Hair follicle dermal papilla cell (primary cell): ENCODE results near the gene MLH3. TPM values are rescaled to one million over a fixed set of nuclear protein-coding genes. Genes with fewer than 3 reads are reported as not detected.

Source experiments
- small RNA-seq: library from RNA; depleted of rRNA; stranded (forward); fragments of <200 nt; gene quantifications from one replicate; pipeline ENCODE3, GENCODE V24; 2012
- total RNA-seq: library from RNA; depleted of rRNA; stranded (reverse); fragments of >200 nt; gene quantifications from 2 replicates; pipeline ENCODE4 v1.2.3, GENCODE V29; 2012

MLH3 gene
- 20.8 and 22.0 TPM in 2 replicates for total RNA-seq

GRCh38 chr14:75050852-75051555 is at the start of gene MLH3:
Gene MLH3, minus strand, starts transcription at chr14:75051467. Its CDS starts 1,812 bp downstream, at chr14:75049655.

DNA sequence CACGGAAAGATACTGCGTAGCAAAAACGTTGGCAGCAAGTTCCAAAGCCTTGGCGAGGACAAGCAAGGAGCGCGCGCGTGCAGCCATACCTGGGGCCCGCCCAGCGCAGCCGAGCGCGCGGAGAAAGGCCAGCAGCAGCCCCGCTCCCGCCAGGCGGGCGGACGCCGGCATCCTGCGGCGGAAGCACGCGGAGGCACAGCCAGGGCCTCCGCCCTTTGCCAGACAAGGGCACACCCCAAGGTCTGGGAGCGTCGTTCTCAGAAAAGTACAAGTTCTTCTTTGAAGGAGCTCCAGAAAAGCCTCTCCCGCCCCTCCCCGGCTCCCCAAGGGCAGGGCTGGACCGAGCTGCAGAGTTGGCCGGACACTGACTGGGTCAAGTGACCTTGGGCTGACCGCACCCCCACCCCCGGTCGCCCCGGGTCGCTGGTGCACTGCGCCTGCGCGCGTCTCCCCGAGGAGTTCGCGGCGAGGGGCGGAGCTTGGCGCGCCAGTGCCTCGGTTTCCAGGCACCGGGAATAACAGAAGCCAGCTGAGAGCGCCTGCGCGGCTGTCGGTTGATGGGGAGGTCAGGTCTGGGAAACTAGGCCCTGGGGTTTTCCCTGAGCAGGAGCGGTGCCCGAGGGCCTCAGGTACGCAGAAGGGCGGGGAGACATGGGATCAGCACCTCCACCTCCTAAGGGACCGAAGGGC is 18.0 kb upstream of the MLH3 start, which contains the start of gene ZC2HC1C:
Gene ZC2HC1C, plus strand, starts transcription at position 521 of the 690 bp plus-strand sequence. CDS start 933 bp downstream, outside the sequence.

DNA sequence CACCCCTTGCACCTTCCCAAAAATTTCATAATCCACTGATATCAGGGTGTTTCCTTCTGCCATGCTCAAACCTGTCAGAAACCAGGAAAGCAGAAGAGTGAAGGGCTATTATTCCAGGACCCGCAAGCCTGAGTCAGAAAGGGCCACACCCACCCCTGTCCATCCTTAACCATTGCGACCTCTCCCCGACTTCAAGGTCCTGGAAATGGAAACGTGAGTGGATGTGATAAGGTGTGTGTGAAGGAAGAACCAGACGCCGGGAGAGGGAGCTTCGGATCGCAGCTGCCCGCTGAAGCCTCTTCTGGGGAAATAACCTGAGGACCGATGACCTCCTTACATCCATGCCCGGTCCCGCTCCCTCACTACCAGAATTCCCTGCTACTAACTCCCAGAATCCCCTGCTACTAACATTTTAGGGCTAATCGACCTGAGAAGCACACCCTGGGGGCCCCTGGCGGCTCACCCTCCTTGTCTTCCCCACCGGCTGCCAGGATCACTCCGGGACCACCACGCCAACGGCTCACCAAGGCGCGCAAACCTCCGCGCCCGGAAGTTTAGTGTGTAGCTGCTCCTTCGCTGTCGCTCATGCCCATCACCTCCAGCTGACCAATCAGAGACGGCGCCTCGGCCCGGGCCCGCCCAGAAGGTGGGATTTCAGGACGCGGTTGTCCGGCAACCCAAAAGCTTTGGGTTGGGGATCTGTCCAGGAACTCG is 12.4 kb upstream of the MLH3 start, which contains the start of gene ACYP1:
Gene ACYP1, minus strand, starts transcription at position 534 of the 714 bp plus-strand sequence. Its CDS starts 471 bp downstream, at position 63.

GRCh38 chr14:75002392-75003249 is 48.6 kb downstream of the MLH3 start, which contains the start of gene EIF2B2:
Gene EIF2B2, plus strand, starts transcription at chr14:75002921. Its CDS starts 70 bp downstream, at chr14:75002991.

Small RNA genes lying within 50 kb of the gene (small RNA-seq; reads per million reads assigned to genes)
- not detected for gene RNU6-689P

Other genes starting within 250 kb of the MLH3 start
- gene PROX2, start 175.3 kb downstream of the MLH3 start, total RNA-seq = 0.12 and 0.16 TPM in 2 replicates
- gene DLST, start 169.6 kb downstream of the MLH3 start, total RNA-seq = 194 and 213 TPM in 2 replicates
- 0.32 and 1.3 TPM in 2 replicates for gene RPS6KL1, start 128.2 kb downstream of the MLH3 start, total RNA-seq
- gene PGF, start 95.9 kb downstream of the MLH3 start, total RNA-seq = 101 and 129 TPM in 2 replicates
- gene EIF2B2, start 48.5 kb downstream of the MLH3 start, total RNA-seq = 42.4 and 44.4 TPM in 2 replicates
- 7.8 and 9.9 TPM in 2 replicates for gene ACYP1, start 12.6 kb upstream of the MLH3 start, total RNA-seq
- 0.85 and 1.3 TPM in 2 replicates for gene ZC2HC1C, start 18.2 kb upstream of the MLH3 start, total RNA-seq
- 45.3 and 48.5 TPM in 2 replicates for gene NEK9, start 75.6 kb upstream of the MLH3 start, total RNA-seq
- 335 and 365 TPM in 2 replicates for gene TMED10, start 125.1 kb upstream of the MLH3 start, total RNA-seq
- gene FOS, start 227.4 kb upstream of the MLH3 start, total RNA-seq = 2.6 and 4.1 TPM in 2 replicates